Activated T-helper 1 cell treated with Interleukin-2 at 50 U/mL for 16 hours (primary cell): ENCODE results near the gene KLHDC7B.
A peak's percentile ranks its signal among the peaks of the same experiment; 100 is the strongest.

Experiments used
- DNase-seq: peaks from one replicate; pipeline ENCODE4 v3.0.0-alpha.2; 2020; ENCODE audit warnings: low read depth

KLHDC7B gene

GRCh38 chr22:50548040-50548920 lies 2.6 kb downstream of the KLHDC7B start:
- peak; percentile 57 for DNase-seq

GRCh38 chr22:50548921-50549790 lies 3.5 kb downstream of the KLHDC7B start:
- DNase-seq, result no peak

- no peak for DNase-seq
Observed at GRCh38 chr22:50550395-50550794, 4.7 kb downstream of the KLHDC7B start.

- DNase-seq, result no peak
Observed at GRCh38 chr22:50551160-50551752, 5.6 kb downstream of the KLHDC7B start.

- no peak for DNase-seq
Observed at GRCh38 chr22:50553310-50553709, 7.6 kb downstream of the KLHDC7B start.

GRCh38 chr22:50556703-50557102 lies 11.0 kb downstream of the KLHDC7B start:
- DNase-seq, result no peak

- DNase-seq, result no peak
Observed at GRCh38 chr22:50560034-50560433, 14.3 kb downstream of the KLHDC7B start.

- DNase-seq, result no peak
Observed at GRCh38 chr22:50561401-50562358, 16.0 kb downstream of the KLHDC7B start.

- peak; percentile 94 for DNase-seq
Observed at GRCh38 chr22:50562523-50563412, 17.1 kb downstream of the KLHDC7B start, which contains the start of gene SYCE3. Gene SYCE3, minus strand, starts transcription at chr22:50562919. Its CDS starts 6,514 bp downstream, at chr22:50556405.

GRCh38 chr22:50563413-50564160 lies 17.9 kb downstream of the KLHDC7B start:
- no peak for DNase-seq

GRCh38 chr22:50564289-50564688 lies 18.6 kb downstream of the KLHDC7B start:
- DNase-seq, result no peak

- DNase-seq, result no peak
Observed at GRCh38 chr22:50567721-50568252, 22.1 kb downstream of the KLHDC7B start.

- DNase-seq, result no peak
Observed at GRCh38 chr22:50568626-50569025, 22.9 kb downstream of the KLHDC7B start.

GRCh38 chr22:50569041-50569459 lies 23.4 kb downstream of the KLHDC7B start:
- DNase-seq, result no peak

- no peak for DNase-seq
Observed at GRCh38 chr22:50569896-50570535, 24.3 kb downstream of the KLHDC7B start.

GRCh38 chr22:50570861-50571260 lies 25.2 kb downstream of the KLHDC7B start:
- DNase-seq, result no peak

GRCh38 chr22:50571264-50572175 lies 25.8 kb downstream of the KLHDC7B start:
- DNase-seq, result no peak

GRCh38 chr22:50572965-50573364 lies 27.3 kb downstream of the KLHDC7B start:
- no peak for DNase-seq
